DMS 273 (cell line): Measurements from ENCODE around the gene SLC25A26.

Experiments
- DNase-seq: peaks from one replicate; lab custom pipeline; 2025; ENCODE audit not compliant: unreplicated experiment; lab: John Stamatoyannopoulos, UW

Gene SLC25A26

GRCh38 chr3:66220602-66221377 is at the start of gene SLC25A26:
Gene SLC25A26, plus strand, starts transcription at chr3:66221001. Its CDS starts 94 bp downstream, at chr3:66221095.
- DNase-seq = peak; percentile 97

GRCh38 chr3:66172394-66172793 is 48.4 kb upstream of the SLC25A26 start:
- no peak for DNase-seq

GRCh38 chr3:66177026-66177425 is 43.8 kb upstream of the SLC25A26 start:
- no peak for DNase-seq

- DNase-seq = no peak
These were observed 42.6 kb upstream of the SLC25A26 start for GRCh38 chr3:66178206-66178605.

GRCh38 chr3:66179793-66180192 is 41.0 kb upstream of the SLC25A26 start:
- no peak for DNase-seq

- DNase-seq = no peak
These were observed 39.0 kb upstream of the SLC25A26 start for GRCh38 chr3:66181764-66182163.

GRCh38 chr3:66182246-66182645 is 38.6 kb upstream of the SLC25A26 start:
- no peak for DNase-seq

- DNase-seq = no peak
These were observed 34.3 kb upstream of the SLC25A26 start for GRCh38 chr3:66186545-66186944.

GRCh38 chr3:66195347-66195783 is 25.4 kb upstream of the SLC25A26 start:
- peak; percentile 94 for DNase-seq

- peak; percentile 10 for DNase-seq
These were observed 24.2 kb upstream of the SLC25A26 start for GRCh38 chr3:66196633-66197032.

- DNase-seq = no peak
These were observed 22.2 kb upstream of the SLC25A26 start for GRCh38 chr3:66198437-66199088.

- DNase-seq = no peak
These were observed 21.7 kb upstream of the SLC25A26 start for GRCh38 chr3:66199089-66199473.

GRCh38 chr3:66200147-66200546 is 20.7 kb upstream of the SLC25A26 start:
- DNase-seq = no peak

GRCh38 chr3:66200786-66201185 is 20.0 kb upstream of the SLC25A26 start:
- DNase-seq = no peak

- no peak for DNase-seq
These were observed 17.5 kb upstream of the SLC25A26 start for GRCh38 chr3:66203275-66203674.

GRCh38 chr3:66206806-66207205 is 14.0 kb upstream of the SLC25A26 start:
- no peak for DNase-seq

GRCh38 chr3:66208189-66208588 is 12.6 kb upstream of the SLC25A26 start:
- no peak for DNase-seq

GRCh38 chr3:66210687-66211295 is 10.0 kb upstream of the SLC25A26 start:
- DNase-seq = no peak

GRCh38 chr3:66211779-66212178 is 9.0 kb upstream of the SLC25A26 start:
- no peak for DNase-seq

GRCh38 chr3:66215106-66215505 is 5.7 kb upstream of the SLC25A26 start:
- no peak for DNase-seq

- DNase-seq = peak; percentile 11
These were observed 735 bp upstream of the SLC25A26 start for GRCh38 chr3:66220066-66220465.

GRCh38 chr3:66224220-66224619 is 3.4 kb downstream of the SLC25A26 start:
- no peak for DNase-seq
